NT2/D1 (cell line): Measurements from ENCODE around the gene IP6K1.

Experiments used
- SUZ12 ChIP-seq: IDR thresholded peaks from 2 replicates; pipeline ENCODE4 v1.6.1; 2011; ENCODE audit not compliant: insufficient read length, insufficient read depth; ENCODE audit errors: extremely low read depth
- YY1 ChIP-seq: IDR thresholded peaks from 2 replicates; pipeline ENCODE4 v1.6.1; 2011; ENCODE audit not compliant: insufficient read length, insufficient read depth
- ZNF274 ChIP-seq: IDR thresholded peaks from 2 replicates; pipeline ENCODE4 v1.6.1; 2011; ENCODE audit warnings: mild to moderate bottlenecking, low read depth, low read length

- no peak for TF ChIP-seq ZNF274
- TF ChIP-seq YY1: no peak
- TF ChIP-seq SUZ12: no peak
These were observed 34.8 kb downstream of the IP6K1 start for GRCh38 chr3:49751501-49751900.
